Transverse colon (tissue), 4 donors: ENCODE results near the gene TRMT6. TPM values are rescaled to one million over a fixed set of nuclear protein-coding genes. Genes with fewer than 3 reads are reported as not detected.

ENCODE experiments used
- DNase-seq: peaks from one replicate; pipeline ENCODE4 v3.0.0-alpha.2; 2019
- H3K27ac ChIP-seq, 4 donors: fragments of 200-600 bp; sonication (generic); 2 replicates each; pipeline ENCODE4 v1.5.1; 2016 to 2018; ENCODE audit warnings: inconsistent platforms in 4 of 4
- H3K27me3 ChIP-seq: fragments of 200-600 bp; sonication (generic); 2 replicates; pipeline ENCODE4 v1.5.1; 2017; ENCODE audit warnings: inconsistent platforms
- H3K36me3 ChIP-seq, 4 donors: fragments of 200-600 bp; sonication (generic); 2 replicates each; pipeline ENCODE4 v1.5.1; 2017 to 2019; ENCODE audit warnings: inconsistent platforms in 4 of 4
- H3K4me1 ChIP-seq, 4 donors: fragments of 200-600 bp; sonication (generic); 2 replicates each; pipeline ENCODE4 v1.5.1; 2017 to 2020; ENCODE audit warnings: inconsistent platforms in 4 of 4
- H3K4me3 ChIP-seq, 4 donors: fragments of 200-600 bp; sonication (generic); 1 replicate in 1 of 4; 2 replicates in 3 of 4; pipeline versions ENCODE4 v1.5.1 to v1.6.1; 2017 to 2019; ENCODE audit warnings: inconsistent platforms in 4 of 4
- H3K9me3 ChIP-seq, 2 donors: fragments of 200-600 bp; sonication (generic); 2 replicates each; pipeline ENCODE4 v1.5.1; 2017 to 2019; ENCODE audit warnings: inconsistent platforms in 2 of 2
- CTCF ChIP-seq, 5 experiments: fragments of 200-600 bp in 3 of 5; fragments of 450-650 bp in 2 of 5; sonication (generic) in 3 of 5; IDR thresholded peaks; 1 replicate in 2 of 5; 2 replicates in 3 of 5; pipeline ENCODE4 v1.5.1; 2016 to 2017; ENCODE audit warnings: antibody characterized with exemption in 5 of 5, inconsistent platforms in 3 of 5, mild to moderate bottlenecking in 2 of 5, moderate library complexity in 1 of 5
- EP300 ChIP-seq: sonication (generic); formaldehyde crosslinking; IDR thresholded peaks from one replicate; pipeline ENCODE4 v1.6.1; 2017; ENCODE audit warnings: antibody characterized with exemption, low read depth
- POLR2A ChIP-seq: fragments of 450-650 bp; IDR thresholded peaks from one replicate; pipeline ENCODE4 v1.6.1; 2016; ENCODE audit warnings: antibody characterized with exemption, mild to moderate bottlenecking, moderate library complexity
- POLR2AphosphoS5 ChIP-seq, 3 donors: sonication (generic); formaldehyde crosslinking; IDR thresholded peaks; one replicate each; pipeline ENCODE4 v1.6.1; 2016; ENCODE audit warnings: antibody characterized with exemption in 3 of 3
- WGBS, 2 donors: methylation state at CpG; one replicate each; pipeline ENCODE4 v1.1.5; 2018; ENCODE audit warnings: low coverage in 1 of 2; 5-methylcytosine and 5-hydroxymethylcytosine counted together
- in situ Hi-C, 4 donors: fragments of 200-750 bp; cut with MboI; loops; one replicate each; pipeline versions ENCODE4 v1.15.0 to v1.15.1; 2017; ENCODE audit warnings: low sequenced_read_pairs in 3 of 4, low pct_ligation_motif_present in 1 of 4, low pct_unique_long_range_greater_than_20kb in 1 of 4
- intact Hi-C: fragments of 100-400 bp; cut with DNase I; formaldehyde crosslinking; loops from one replicate; pipeline ENCODE4 v1.15.1; 2023; ENCODE audit warnings: low total_unique reads
- total RNA-seq, 4 donors: library from RNA; depleted of rRNA; stranded (reverse); fragments of >200 nt; gene quantifications; one replicate each; pipeline ENCODE4 v1.1.0, GENCODE V29; 2016

TRMT6 gene
- total RNA-seq, 4 donors from 2014 or later, result 1.00 to 9.4 (median 4.3) TPM

- H3K36me3 ChIP-seq, result peaks cover 0 to 12% (median 4%) of the 10 kb centered on the region in 4 donors
- WGBS, 2 donors, result 67 to 73% methylated on average over 4 to 7 of the region's 7 CpGs
- H3K27ac ChIP-seq, result no peak overlapping the region
- H3K9me3 ChIP-seq, result no peaks in the 10 kb centered on the region
- intact Hi-C loops (no loop called here), in situ Hi-C loops (loop anchor here in 2 of 4 donors (25.0 kb wide), 2 partner anchors 372 to 397 kb away; no protein-coding TSS in a partner anchor)
- no peak for TF ChIP-seq EP300
- no peak for TF ChIP-seq POLR2AphosphoS5 (IDR thresholded peaks at IDR 0.05)
- TF ChIP-seq POLR2A, result no peak
- peak in 2 of 5 experiments; percentile 5 to 10 for TF ChIP-seq CTCF (IDR thresholded peaks at IDR 0.05)
- H3K4me1 ChIP-seq, result no peaks in the 10 kb centered on the region
- no peak overlapping the region for H3K4me3 ChIP-seq
- peaks cover 4% of the 10 kb centered on the region for H3K27me3 ChIP-seq
- no peak for DNase-seq
Observed at GRCh38 chr20:5933802-5934436, 16.4 kb downstream of the TRMT6 start.

- Histone ChIP-seq H3K36me3 (peaks cover 0 to 3% (median under 1%) of the 10 kb centered on the region in 4 donors), H3K4me3 (no peak overlapping the region), H3K27ac (no peak overlapping the region), H3K4me1 (no peaks in the 10 kb centered on the region), H3K27me3 (peaks cover 4% of the 10 kb centered on the region), H3K9me3 (no peaks in the 10 kb centered on the region)
- no peak for DNase-seq
- TF ChIP-seq POLR2A (no peak), POLR2AphosphoS5 (IDR thresholded peaks at IDR 0.05) (no peak), CTCF (IDR thresholded peaks at IDR 0.05) (no peak), EP300 (no peak)
- in situ Hi-C loops (loop anchor here in 2 of 4 donors (25.0 kb wide), 2 partner anchors 370 to 395 kb away; no protein-coding TSS in a partner anchor), intact Hi-C loops (no loop called here)
- WGBS, 2 donors, result 59 to 73% methylated on average over 3 of the region's 3 CpGs
Observed at GRCh38 chr20:5932796-5933195, 17.5 kb downstream of the TRMT6 start.

GRCh38 chr20:5931411-5931810 lies 18.9 kb downstream of the TRMT6 start:
- Histone ChIP-seq H3K4me3 (no peak overlapping the region), H3K27ac (no peak overlapping the region), H3K36me3 (no peaks in the 10 kb centered on the region), H3K4me1 (no peaks in the 10 kb centered on the region), H3K9me3 (no peaks in the 10 kb centered on the region), H3K27me3 (peaks cover 4% of the 10 kb centered on the region)
- no peak for DNase-seq
- in situ Hi-C loops, result loop anchor here in 2 of 4 donors (25.0 kb wide), 2 partner anchors 369 to 394 kb away; no protein-coding TSS in a partner anchor
- 89 to 100% methylated on average over 1 to 3 of the region's 3 CpGs for WGBS, 2 donors
- no peak for TF ChIP-seq POLR2A
- TF ChIP-seq CTCF (IDR thresholded peaks at IDR 0.05), result no peak
- no peak for TF ChIP-seq EP300
- TF ChIP-seq POLR2AphosphoS5 (IDR thresholded peaks at IDR 0.05), result no peak
- intact Hi-C loops, result no loop called here

GRCh38 chr20:5928836-5929715 lies 21.3 kb downstream of the TRMT6 start:
- Histone ChIP-seq H3K4me3 (no peak overlapping the region), H3K9me3 (no peaks in the 10 kb centered on the region), H3K36me3 (no peaks in the 10 kb centered on the region), H3K4me1 (no peaks in the 10 kb centered on the region), H3K27ac (no peak overlapping the region), H3K27me3 (peaks cover 4% of the 10 kb centered on the region)
- 72 to 76% methylated on average over 7 to 8 of the region's 8 CpGs for WGBS, 2 donors
- intact Hi-C loops (no loop called here), in situ Hi-C loops (loop anchor here in 2 of 4 donors (25.0 kb wide), 2 partner anchors 367 to 392 kb away; no protein-coding TSS in a partner anchor)
- no peak for DNase-seq
- TF ChIP-seq EP300 (no peak), POLR2A (no peak), CTCF (IDR thresholded peaks at IDR 0.05) (no peak), POLR2AphosphoS5 (IDR thresholded peaks at IDR 0.05) (no peak)
